H1 (cell line): ENCODE results near the gene GNAO1.

ENCODE experiments used
- CTCF ChIP-seq, 3 experiments: IDR thresholded peaks; 1 replicate in 2 of 3; 2 replicates in 1 of 3; pipeline versions ENCODE4 v1.5.1 to v1.6.1; 2011; ENCODE audit warnings: low read length in 3 of 3, mild to moderate bottlenecking in 3 of 3, inconsistent platforms in 2 of 3, low read depth in 1 of 3, moderate library complexity in 1 of 3; ENCODE audit not compliant: insufficient read depth in 1 of 3; ENCODE audit errors: control extremely low read depth in 1 of 3
- POLR2AphosphoS5 ChIP-seq: IDR thresholded peaks from 2 replicates; pipeline ENCODE4 v1.6.1; 2011; ENCODE audit warnings: low read depth, low read length

- TF ChIP-seq POLR2AphosphoS5 (no peak), CTCF (IDR thresholded peaks at IDR 0.05; ENCODE audit: control extremely low read depth in 1 of 3, insufficient read depth in 1 of 3, low read depth in 1 of 3, low read length in 3 of 3) (no peak)
Measured at GRCh38 chr16:56349711-56350161, 158.4 kb downstream of the GNAO1 start.
